Loucy (cell line): ENCODE results near the gene HERPUD2.

Source experiments
- CTCF ChIP-seq: fragments of 200-600 bp; sonication (generic); conservative IDR thresholded peaks from 2 replicates; pipeline ENCODE4 v1.5.1; 2014; ENCODE audit warnings: mild to moderate bottlenecking, antibody characterized with exemption, low read length
- EZH2phosphoT487 ChIP-seq: fragments of 200-600 bp; IDR thresholded peaks from 2 replicates; pipeline ENCODE4 v1.6.1; 2018; ENCODE audit warnings: antibody characterized with exemption, mild to moderate bottlenecking, moderate library complexity, borderline replicate concordance

GRCh38 chr7:35700865-35701264 is 5.9 kb upstream of the HERPUD2 start:
- TF ChIP-seq CTCF (no peak), EZH2phosphoT487 (no peak)
